Activated CD4-positive, alpha-beta T cell treated with anti-CD3 and anti-CD28 coated beads, Interleukin-2, Interleukin-6, amounts not matched to agents 100 ng/mL and 50 ng/mL, durations not matched to agents 16 hours and 8 hours (primary cell): Measurements from ENCODE around the gene PSMD12.

ENCODE experiments used
- DNase-seq: peaks from one replicate; pipeline ENCODE4 v3.0.0-alpha.2; 2020

PSMD12 gene

DNA sequence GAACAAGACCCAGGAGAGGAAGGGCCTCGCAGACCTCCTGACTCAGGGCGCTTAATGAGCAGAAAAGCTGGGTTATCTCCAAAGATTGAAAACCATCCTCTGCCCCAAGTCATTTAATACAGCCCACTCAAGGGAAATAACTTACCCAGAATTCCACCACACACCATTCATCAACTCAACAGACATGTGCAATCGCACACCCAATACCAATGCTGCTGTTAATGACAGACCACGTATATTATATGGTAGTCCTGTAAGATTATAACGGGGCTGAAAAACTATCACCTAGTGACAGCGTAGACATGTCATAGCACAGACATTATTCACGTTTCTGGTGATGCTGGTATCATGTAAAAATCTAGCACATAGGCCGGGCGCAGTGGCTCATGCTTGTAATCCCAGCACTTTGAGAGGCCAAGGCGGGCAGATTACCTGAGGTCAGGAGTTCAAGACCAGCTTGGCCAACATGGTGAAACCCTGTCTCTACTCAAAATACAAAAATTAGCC is 68.9 kb downstream of the PSMD12 start:
- DNase-seq = no peak

DNA sequence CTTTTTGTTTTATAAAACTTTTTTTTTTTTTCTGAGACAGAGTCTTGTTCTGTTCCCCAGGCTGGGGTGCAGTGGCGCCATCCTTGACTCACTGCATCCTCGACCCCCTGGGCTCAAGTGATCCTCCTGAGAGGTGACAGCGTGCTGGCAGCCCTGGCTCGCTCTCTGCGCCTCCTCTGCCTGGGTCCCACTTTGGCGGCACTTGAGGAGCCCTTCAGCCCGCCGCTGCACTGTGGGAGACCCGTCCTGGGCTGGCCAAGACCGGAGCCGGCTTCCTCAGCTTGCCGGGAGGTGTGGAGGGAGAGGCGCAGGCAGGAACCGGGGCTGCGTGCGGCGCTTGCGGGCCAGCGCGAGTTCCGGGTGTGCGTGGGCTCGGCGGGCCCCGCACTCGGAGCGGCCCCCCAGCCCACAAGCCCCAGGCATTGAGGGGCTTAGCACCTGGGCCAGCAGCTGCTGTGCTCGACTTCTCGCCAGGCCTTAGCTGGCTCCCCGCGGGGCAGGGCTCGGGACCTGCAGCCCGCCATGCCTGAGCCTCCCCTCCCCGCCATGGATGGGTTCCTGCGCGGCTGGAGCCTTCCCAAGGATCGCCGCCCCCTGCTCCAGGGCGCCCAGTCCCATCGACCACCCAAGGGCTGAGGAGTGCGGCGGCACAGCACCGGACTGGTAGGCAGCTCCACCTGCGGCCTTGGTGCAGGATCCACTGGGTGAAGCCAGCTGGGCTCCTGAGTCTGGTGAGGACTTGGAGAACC is 71.8 kb downstream of the PSMD12 start:
- DNase-seq = no peak

DNA sequence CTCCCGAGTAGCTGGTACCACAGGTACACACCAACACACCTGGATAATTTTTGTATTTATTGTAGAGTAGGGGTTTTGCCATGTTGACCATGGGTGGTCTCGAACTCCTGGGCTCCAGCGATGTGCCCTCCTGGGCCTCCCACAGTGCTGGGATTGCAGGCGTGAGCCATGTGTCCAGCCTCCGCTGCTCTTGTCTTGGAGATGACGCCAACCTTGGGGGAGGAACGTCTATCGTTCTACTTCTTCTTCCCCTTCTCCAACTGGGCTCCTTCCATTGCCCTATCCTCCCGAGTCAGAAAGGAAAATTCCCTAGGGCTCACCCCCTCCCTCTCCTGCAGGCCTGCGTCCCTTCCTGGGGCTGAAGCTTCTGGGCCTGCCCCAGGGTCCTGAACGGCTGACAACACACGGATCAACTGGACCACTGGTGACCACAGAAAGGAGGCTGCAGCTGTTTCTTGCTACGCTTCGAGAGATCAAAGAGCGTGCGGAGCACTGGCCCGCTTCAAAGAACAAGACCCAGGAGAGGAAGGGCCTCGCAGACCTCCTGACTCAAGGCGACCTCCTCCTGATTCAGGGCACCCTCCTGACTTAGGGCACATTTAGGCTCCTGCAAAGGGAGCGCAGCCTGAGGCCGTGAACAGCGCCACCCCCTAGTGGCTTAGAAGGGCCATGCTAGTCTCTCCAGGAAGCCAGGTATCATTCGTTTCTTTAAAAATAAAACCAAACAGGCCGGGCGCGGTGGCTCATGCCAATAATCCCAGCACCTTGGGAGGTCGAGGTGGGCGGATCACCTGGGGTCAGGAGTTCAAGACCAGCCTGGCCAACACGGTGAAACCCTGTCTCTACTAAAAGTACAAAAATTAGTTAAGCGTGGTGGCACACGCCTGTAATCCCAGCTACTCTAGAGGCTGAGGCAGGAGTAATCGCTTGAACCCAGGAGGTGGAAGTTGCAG is 72.8 kb downstream of the PSMD12 start:
- DNase-seq = peak; percentile 81

DNA sequence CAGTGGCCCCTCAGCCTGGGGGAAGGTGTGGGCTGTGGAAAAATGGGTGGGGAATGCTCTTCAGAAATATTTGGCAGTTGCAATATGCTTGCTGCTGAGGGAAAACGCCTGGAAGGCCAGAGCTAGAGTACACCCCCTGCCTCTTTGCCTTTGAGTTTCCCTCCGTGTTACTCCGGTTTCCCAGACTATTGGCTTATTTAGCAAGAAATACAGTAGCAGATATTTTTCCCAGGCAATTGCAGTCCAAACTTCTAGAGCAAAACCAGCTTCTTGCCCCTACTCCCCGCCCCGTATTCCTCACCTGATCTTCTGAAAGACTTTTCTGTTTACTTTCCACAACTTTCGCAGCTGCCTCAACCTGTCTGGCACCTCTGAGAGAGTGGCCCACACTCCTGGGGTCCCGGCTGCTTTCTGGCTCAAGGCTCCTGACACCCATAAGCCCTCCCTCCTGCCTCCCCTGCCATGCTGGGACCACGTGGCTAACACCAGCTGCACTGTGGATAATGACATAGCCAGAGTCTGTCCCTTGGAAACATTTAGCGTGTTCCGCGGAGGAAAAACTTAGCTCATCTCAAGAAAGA is 75.6 kb downstream of the PSMD12 start:
- DNase-seq = no peak

DNA sequence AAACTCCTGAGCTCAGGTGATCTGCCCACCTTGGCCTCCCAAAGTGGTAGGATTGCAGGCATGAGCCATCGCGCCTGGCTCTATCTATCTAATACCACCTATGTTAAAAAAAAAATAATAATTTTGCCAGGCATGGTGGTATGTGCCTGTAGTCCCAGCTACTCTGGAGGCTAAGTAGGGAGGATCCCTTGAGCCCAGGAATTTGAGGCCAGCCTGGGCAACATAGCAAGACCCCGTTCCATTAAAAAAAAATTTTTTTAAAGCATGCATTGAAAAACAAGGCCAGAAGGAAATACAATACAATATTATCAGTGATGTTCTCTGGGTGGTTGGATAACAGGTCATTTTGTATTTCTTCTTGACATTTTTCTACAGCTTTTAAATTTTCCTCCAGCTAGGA is 76.1 kb downstream of the PSMD12 start:
- DNase-seq = no peak

DNA sequence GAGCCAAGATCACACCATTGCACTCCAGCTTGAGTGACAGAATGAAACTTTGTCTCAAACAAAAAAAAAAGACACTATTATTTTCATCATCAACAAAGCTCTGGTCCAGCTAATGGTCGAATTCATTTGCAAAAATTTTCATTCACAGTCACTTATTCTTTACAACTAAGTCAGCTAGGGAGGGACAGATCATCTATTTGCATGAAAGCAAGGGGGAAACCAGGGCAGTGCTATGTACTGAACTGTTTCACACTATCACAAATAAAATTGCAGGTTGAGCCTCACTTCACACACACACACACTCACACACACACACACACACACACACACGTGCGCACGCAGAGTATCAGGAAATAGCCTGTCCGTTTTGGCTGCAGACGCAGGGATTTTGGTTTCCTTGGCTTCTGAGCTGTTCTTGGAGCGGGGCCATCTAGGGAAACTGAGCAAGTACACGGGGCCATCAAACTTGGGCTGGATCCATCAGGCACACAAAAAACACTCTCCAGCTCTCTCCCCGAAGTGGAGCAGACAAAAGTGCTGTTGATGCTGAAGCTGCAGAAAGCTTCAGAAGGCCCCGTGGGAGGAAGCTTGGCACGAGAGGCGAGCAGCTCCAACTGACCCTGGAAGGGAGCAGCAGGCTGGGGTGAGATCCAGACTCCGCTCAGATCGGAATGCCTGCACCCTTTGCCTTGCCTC is 77.0 kb downstream of the PSMD12 start:
- no peak for DNase-seq
